ENCODE results near the gene OOSP2. TPM values are rescaled to one million over a fixed set of nuclear protein-coding genes. Genes with fewer than 3 reads are reported as not detected.
"Not testable (repeated sequence)": the region's sequence is repeated elsewhere in the genome, so short reads cannot be mapped to it uniquely, and the experiment has no call there.

The OOSP2 gene, protein sequence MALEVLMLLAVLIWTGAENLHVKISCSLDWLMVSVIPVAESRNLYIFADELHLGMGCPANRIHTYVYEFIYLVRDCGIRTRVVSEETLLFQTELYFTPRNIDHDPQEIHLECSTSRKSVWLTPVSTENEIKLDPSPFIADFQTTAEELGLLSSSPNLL
- not detected for total RNA-seq

GRCh38 chr11:60040109-60040508 lies at the start of gene OOSP2:
Gene OOSP2 (plus strand): TSS chr11:60040409. CDS start chr11:60040460, 51 bp downstream.
- ATAC-seq (no peak), DNase-seq (ENCODE audit: low spot score) (no peak)

GRCh38 chr11:59990421-59990820 lies 49.8 kb upstream of the OOSP2 start:
- DNase-seq (ENCODE audit: low spot score) (no peak), ATAC-seq (no peak)

- ATAC-seq = no peak
- no peak for DNase-seq (ENCODE audit: low spot score)
Observed at GRCh38 chr11:59992425-59992824, 47.8 kb upstream of the OOSP2 start.

DNA sequence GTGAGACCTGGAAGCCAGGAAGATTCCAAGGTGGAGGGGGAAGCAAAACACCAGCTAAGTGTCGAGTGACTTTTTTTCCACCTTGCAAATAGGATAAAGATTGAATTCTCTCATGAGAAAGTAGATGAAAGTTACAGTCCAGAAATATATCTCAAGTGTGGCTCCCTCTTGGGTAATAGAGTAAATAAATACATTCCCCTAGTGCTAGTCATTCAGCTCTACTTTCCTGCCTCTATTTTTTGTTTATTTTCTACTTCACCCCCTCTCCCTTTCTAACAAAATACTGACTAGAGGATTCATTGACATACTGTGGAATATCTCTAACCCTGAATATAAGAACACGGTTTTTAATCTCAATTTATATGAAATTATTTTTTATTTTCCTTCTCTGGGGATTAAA lies 42.4 kb upstream of the OOSP2 start:
- DNase-seq (ENCODE audit: low spot score) (no peak), ATAC-seq (no peak)

DNA sequence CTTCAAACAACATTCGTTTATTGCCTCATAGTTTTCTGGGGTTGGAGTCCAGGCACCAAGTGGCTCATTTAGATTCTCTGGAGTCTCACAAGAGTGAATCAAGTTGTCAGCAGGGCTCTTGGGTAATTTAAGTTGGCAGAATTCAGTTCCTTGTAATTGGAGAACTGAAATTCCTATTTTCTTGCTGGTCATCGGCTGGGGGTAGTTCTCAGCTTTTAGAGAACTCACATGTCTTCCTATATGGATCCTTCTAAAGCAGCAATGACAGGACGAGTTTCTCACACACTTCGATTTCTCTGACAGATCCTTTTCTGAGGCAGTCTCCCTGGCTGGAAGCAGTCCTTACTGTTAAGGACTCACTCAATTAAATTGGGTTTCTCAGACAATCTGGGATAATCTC lies 40.5 kb upstream of the OOSP2 start:
- DNase-seq (ENCODE audit: low spot score) = no peak

DNA sequence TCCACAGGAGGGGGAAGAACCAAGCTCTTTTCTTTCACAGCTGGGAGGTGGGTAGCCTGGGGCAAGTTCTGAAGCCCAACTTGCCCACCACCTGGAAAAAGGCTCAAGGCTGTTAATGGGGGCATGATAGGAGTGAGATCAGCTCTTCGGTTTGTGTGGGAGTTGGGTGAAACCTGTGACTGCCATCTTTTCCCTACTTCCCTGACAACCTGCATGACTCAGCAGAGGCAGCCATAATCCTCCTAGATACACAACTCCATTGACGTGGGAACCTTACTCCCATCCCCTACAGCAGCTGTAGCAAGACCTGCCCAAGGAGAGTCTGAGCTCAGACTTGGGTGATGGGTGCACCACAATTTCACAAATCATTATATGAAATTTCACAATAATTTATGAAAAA lies 36.5 kb upstream of the OOSP2 start:
- no peak for DNase-seq (ENCODE audit: low spot score)
- no peak for ATAC-seq

More for the DNA sequence above, 40.5 kb upstream of the OOSP2 start:
- no peak for ATAC-seq

DNA sequence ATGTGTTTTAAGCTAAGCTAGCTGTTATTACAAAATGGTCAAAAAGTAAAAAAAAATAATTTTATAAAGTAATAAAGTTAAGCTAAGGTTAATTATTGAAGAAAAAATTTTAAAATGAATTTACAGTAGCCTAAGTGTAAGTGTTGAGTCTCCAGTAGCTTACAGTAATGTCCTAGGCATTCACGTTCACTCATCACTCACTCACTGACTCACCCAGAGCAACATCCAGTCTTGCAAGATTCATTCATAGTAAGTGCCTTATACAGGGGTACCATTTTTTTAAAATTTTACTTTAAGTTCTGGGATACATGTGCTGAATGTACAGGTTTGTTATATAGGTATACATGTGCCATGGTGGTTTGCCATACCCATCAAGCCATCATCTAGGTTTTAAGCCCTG lies 34.8 kb upstream of the OOSP2 start:
- no peak for ATAC-seq
- DNase-seq (ENCODE audit: low spot score) = no peak

DNA sequence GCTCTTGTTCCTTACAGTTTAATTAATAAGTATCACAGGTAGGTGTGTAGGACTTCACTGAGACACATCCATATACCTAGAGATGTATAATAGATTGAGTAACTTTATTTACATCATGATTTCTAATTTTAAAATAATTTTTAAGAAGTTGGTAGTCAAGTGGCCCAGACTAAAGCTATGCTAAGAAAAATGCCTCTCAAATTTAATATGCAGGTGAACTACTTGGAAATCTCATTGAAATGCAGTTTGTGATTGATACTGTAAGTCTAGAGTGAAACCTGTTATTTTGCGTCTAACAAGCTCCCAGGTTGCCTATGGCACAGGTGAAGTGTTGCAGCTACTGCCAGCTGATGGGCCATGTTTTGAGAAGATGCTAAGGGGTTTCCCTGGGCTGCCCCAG lies 23.3 kb upstream of the OOSP2 start, which contains the start of gene OOSP4B:
OOSP4B (plus strand) TSS at position 301 of the 400 bp plus-strand sequence.
- DNase-seq (ENCODE audit: low spot score) (no peak), ATAC-seq (no peak)

- ATAC-seq = no peak
Observed at GRCh38 chr11:60018058-60018457, 22.2 kb upstream of the OOSP2 start.

GRCh38 chr11:60020376-60020775 lies 19.8 kb upstream of the OOSP2 start:
- not testable (repeated sequence) for DNase-seq (ENCODE audit: low spot score); ATAC-seq

More at GRCh38 chr11:60018058-60018457, 22.2 kb upstream of the OOSP2 start:
- no peak for DNase-seq (ENCODE audit: low spot score)

DNA sequence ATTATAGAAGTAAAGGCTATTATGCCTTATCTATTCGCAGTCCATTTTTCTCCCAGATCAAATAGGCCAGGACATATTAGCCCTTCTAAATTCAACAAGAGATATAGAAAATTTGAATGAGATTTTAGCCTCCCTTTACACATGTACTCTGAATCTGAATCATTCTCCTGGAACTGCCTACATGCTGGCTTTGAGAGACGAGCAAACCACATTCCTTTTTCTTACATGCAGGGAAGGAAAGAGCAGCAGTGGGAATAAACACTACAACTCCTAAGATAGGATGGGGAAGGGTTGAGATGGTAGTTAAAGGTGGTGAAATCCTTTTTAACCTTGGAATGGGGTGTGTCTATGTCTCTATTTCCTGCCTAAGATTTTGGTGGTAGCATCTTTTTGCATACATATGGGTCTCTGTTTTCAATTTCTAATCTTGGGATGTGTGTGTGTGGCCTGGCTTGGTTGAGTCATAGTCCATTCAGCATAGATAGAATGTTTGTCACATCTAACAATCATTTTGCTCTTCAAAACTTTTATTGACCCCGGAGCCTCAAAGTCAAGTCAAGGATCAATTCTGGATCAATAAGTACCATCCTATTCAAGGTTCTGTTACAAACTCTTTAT lies 11.1 kb upstream of the OOSP2 start:
- ATAC-seq (no peak), DNase-seq (ENCODE audit: low spot score) (no peak)

DNA sequence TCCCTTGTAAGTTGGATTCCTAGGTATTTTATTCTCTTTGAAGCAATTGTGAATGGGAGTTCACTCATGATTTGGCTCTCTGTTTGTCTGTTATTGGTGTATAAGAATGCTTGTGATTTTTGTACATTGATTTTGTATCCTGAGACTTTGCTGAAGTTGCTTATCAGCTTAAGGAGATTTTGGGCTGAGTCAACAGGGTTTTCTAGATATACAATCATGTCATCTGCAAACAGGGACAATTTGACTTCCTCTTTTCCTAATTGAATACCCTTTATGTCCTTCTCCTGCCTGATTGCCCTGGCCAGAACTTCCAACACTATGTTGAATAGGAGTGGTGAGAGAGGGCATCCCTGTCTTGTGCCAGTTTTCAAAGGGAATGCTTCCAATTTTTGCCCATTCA lies 10.2 kb downstream of the OOSP2 start:
- not testable (repeated sequence) for ATAC-seq; DNase-seq (ENCODE audit: low spot score)

DNA sequence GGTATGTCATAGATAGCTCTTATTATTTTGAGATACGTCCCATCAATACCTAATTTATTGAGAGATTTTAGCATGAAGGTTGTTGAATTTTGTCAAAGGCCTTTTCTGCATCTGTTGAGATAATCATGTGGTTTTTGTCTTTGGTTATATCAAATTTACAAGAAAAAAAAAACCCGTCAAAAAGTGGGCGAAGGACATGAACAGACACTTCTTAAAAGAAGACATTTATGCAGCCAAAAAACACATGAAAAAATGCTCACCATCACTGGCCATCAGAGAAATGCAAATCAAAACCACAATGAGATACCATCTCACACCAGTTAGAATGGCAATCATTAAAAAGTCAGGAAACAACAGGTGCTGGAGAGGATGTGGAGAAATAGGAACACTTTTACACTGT lies 10.6 kb downstream of the OOSP2 start:
- ATAC-seq; DNase-seq (ENCODE audit: low spot score): not testable (repeated sequence)

- no peak for DNase-seq (ENCODE audit: low spot score)
- no peak for ATAC-seq
Observed at GRCh38 chr11:60056349-60056969, 16.2 kb downstream of the OOSP2 start, which contains the start of gene MS4A3. Gene MS4A3 (plus strand): TSS chr11:60056665. CDS start chr11:60061161, 4,496 bp downstream.

GRCh38 chr11:60059052-60059451 lies 18.8 kb downstream of the OOSP2 start:
- DNase-seq (ENCODE audit: low spot score) (no peak), ATAC-seq (no peak)

- ATAC-seq (no peak), DNase-seq (ENCODE audit: low spot score) (no peak)
Observed at GRCh38 chr11:60059521-60060240, 19.5 kb downstream of the OOSP2 start.

DNA sequence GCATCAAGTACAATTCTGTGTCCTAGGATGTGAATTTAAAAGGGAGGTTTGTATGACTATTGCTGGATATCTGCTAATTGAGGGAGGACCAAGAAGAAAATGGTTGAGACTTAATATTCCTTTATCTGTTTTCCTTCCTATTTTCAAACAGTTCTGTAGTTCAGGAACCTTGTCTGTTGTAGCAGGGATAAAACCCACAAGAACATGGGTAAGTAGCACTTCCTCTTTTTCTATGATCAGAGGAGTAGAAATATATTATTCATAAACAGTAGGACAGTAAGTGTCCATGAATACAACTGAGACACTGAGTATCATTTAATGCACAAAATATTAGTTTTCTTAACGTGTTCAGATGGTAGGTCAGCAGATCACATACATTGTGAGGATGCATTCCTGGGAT lies 23.9 kb downstream of the OOSP2 start:
- ATAC-seq = no peak
- DNase-seq (ENCODE audit: low spot score) = no peak

- no peak for ATAC-seq
- DNase-seq (ENCODE audit: low spot score) = no peak
Observed at GRCh38 chr11:60065801-60066200, 25.6 kb downstream of the OOSP2 start.

- DNase-seq (ENCODE audit: low spot score) = no peak
- no peak for ATAC-seq
Observed at GRCh38 chr11:60069450-60069849, 29.2 kb downstream of the OOSP2 start.

DNA sequence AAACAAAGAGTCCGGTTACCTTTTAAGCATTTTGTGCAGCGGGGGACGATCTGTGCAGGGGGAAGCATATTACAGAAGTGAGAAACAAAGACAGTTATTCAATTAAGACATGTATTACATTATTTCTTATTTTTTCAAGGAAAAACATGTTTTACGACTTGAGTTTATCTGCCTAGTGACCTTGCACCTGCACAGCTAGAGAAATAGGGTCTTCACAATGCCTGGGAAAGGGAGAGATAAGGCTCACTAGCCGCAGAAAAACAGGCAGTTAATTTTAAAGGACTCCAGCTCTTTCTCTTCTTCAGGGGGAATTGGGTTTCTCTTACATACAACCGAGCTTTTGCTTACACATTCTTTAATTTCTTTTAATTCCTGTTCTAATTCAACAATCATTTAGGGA lies 31.4 kb downstream of the OOSP2 start:
- DNase-seq (ENCODE audit: low spot score); ATAC-seq: not testable (repeated sequence)

- DNase-seq (ENCODE audit: low spot score) (no peak), ATAC-seq (no peak)
Observed at GRCh38 chr11:60077216-60077817, 37.1 kb downstream of the OOSP2 start.
